Uterus (tissue), 2 donors: ENCODE measurements around the gene DNM3.

Experiments used
- POLR2A ChIP-seq, 2 donors: fragments of 450-650 bp; IDR thresholded peaks; one replicate each; pipeline ENCODE4 v1.6.1; 2016; ENCODE audit warnings: antibody characterized with exemption in 2 of 2, mild to moderate bottlenecking in 1 of 2, moderate library complexity in 1 of 2
- TF ChIP-seq, protein P1 (sequence below), 4 experiments: fragments of 200-600 bp in 2 of 4; fragments of 450-650 bp in 2 of 4; sonication (generic) in 2 of 4; IDR thresholded peaks; one replicate each; pipeline ENCODE4 v1.5.1; 2016 to 2019; ENCODE audit warnings: antibody characterized with exemption in 4 of 4, mild to moderate bottlenecking in 2 of 4, moderate library complexity in 1 of 4

DNA sequence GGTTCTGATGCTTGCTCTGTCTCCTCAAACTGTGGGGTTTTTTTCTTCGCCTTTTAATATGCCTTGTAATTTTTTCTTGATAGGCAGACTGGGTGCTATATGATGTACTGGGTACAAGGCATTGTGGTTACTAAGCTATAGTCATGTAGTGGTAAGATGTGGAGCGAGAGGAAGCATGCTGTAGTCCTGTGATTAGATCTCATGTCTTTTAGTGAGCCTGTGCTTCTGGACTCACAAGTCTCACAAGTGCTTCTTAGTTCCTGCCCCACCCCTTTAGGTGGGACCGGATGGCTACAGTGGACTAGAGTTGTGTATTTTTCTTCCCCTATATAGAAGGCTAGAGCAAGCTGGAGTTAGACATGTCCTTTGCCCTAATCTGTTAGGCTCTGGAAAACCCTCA, 178.7 kb downstream of the DNM3 start:
- TF ChIP-seq, protein P1, sequence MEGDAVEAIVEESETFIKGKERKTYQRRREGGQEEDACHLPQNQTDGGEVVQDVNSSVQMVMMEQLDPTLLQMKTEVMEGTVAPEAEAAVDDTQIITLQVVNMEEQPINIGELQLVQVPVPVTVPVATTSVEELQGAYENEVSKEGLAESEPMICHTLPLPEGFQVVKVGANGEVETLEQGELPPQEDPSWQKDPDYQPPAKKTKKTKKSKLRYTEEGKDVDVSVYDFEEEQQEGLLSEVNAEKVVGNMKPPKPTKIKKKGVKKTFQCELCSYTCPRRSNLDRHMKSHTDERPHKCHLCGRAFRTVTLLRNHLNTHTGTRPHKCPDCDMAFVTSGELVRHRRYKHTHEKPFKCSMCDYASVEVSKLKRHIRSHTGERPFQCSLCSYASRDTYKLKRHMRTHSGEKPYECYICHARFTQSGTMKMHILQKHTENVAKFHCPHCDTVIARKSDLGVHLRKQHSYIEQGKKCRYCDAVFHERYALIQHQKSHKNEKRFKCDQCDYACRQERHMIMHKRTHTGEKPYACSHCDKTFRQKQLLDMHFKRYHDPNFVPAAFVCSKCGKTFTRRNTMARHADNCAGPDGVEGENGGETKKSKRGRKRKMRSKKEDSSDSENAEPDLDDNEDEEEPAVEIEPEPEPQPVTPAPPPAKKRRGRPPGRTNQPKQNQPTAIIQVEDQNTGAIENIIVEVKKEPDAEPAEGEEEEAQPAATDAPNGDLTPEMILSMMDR (IDR thresholded peaks at IDR 0.05) = no peak
- TF ChIP-seq POLR2A (IDR thresholded peaks at IDR 0.05) = no peak
